GM10266 (cell line): Measurements from ENCODE around the gene ASTN2.

Source experiments
- DNase-seq: peaks from one replicate; pipeline ENCODE4 v3.0.0; 2012; ENCODE audit errors: extremely low spot score
- CTCF ChIP-seq: IDR thresholded peaks from 2 replicates; pipeline ENCODE4 v1.5.1; 2012; ENCODE audit warnings: mild to moderate bottlenecking, low read depth; ENCODE audit not compliant: control insufficient read depth, insufficient read depth; ENCODE audit errors: missing control alignments

The ASTN2 gene

GRCh38 chr9:116774421-116775180 lies 640.3 kb downstream of the ASTN2 start:
- no peak for DNase-seq
- no peak for TF ChIP-seq CTCF

GRCh38 chr9:116767219-116767618 lies 647.6 kb downstream of the ASTN2 start:
- TF ChIP-seq CTCF: no peak
- DNase-seq: no peak

GRCh38 chr9:116765011-116765410 lies 649.8 kb downstream of the ASTN2 start:
- DNase-seq: no peak

GRCh38 chr9:116763770-116764169 lies 651.1 kb downstream of the ASTN2 start:
- no peak for DNase-seq
- TF ChIP-seq CTCF: no peak

More at GRCh38 chr9:116765011-116765410, 649.8 kb downstream of the ASTN2 start:
- no peak for TF ChIP-seq CTCF

GRCh38 chr9:116760636-116761035 lies 654.2 kb downstream of the ASTN2 start:
- no peak for DNase-seq
- no peak for TF ChIP-seq CTCF

GRCh38 chr9:116757030-116757429 lies 657.8 kb downstream of the ASTN2 start:
- DNase-seq: no peak
- no peak for TF ChIP-seq CTCF

- DNase-seq: no peak
- no peak for TF ChIP-seq CTCF
Measured at GRCh38 chr9:116753389-116753788, 661.5 kb downstream of the ASTN2 start.
